WI38 (cell line): ENCODE measurements around the gene STK39.

Experiments
- H3K4me3 ChIP-seq: 2 replicates; pipeline ENCODE4 v1.5.1; 2011; ENCODE audit warnings: low read depth, mild to moderate bottlenecking, control low read depth, low read length
- TF ChIP-seq, protein P1 (sequence below): IDR thresholded peaks from 2 replicates; pipeline ENCODE4 v1.5.1; 2012; ENCODE audit warnings: low read depth, mild to moderate bottlenecking, control low read depth, low read length

The STK39 gene

DNA sequence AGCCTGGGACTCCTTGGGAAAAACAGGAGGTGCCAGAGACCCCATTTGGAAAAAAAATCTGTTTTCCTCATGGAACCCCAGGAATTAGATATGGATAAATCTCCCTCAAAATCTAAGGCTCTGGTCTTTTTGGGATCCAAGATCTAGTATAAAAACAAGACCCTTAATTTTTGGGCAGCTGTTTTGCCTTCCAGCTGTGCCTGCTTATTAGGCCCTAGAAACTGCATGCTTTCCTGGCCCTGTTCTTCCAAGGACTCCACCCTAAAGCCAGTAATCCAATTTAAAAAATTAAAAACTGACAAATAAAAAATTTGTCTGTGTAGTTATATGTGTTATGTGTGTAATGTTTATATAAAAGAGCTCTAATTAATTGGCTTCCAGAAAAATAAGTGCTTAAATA, 274.6 kb downstream of the STK39 start:
- H3K4me3 ChIP-seq: no peak overlapping the region
- TF ChIP-seq, protein P1, sequence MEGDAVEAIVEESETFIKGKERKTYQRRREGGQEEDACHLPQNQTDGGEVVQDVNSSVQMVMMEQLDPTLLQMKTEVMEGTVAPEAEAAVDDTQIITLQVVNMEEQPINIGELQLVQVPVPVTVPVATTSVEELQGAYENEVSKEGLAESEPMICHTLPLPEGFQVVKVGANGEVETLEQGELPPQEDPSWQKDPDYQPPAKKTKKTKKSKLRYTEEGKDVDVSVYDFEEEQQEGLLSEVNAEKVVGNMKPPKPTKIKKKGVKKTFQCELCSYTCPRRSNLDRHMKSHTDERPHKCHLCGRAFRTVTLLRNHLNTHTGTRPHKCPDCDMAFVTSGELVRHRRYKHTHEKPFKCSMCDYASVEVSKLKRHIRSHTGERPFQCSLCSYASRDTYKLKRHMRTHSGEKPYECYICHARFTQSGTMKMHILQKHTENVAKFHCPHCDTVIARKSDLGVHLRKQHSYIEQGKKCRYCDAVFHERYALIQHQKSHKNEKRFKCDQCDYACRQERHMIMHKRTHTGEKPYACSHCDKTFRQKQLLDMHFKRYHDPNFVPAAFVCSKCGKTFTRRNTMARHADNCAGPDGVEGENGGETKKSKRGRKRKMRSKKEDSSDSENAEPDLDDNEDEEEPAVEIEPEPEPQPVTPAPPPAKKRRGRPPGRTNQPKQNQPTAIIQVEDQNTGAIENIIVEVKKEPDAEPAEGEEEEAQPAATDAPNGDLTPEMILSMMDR: no peak

- TF ChIP-seq, protein P1: no peak
These were observed 275.4 kb downstream of the STK39 start for GRCh38 chr2:167972020-167972419.

DNA sequence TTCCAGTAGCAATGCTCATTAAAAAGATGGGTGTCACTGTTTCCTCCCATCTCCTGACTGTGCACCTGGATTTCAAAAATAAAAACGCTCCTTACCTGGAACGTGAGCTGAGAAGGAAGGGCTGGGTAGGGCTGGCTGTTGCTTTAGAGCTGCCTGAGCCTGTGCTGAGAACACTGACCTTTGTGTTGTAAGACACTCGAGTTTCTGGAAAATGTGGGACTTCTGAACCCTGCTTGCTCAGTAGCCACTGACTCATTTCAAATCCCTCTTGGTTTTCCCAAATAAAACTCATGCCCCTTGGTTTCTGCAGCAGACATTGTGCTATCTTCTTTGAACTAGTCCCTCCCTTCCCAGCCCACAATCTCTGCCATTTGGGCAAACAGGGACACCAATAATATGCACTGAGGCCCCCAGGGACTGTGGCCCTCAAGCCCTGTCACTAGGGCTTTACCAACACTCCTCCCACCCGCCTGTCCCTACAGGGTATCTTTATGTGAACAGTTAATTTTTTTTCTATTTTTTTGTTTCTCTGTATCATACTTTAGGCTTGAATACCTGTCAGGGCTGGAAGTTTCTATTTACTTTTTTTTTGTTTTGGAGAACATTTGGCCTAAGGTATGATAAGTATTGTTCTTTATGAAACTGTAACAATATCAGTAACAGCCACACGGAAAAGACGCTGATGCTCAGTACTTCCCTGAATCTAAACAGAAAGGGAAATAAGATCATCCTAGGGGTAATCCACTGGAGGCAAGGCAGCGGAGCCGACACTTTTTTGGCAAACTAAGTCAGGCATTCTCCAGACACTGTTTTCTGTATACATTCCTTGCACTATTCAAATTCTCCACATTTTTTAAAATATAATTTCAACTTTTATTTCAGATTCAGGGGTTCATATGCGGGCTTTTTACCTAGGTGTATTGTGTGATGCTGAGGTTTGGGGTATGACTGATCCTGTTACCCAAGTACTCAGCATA, 280.2 kb downstream of the STK39 start:
- no peak overlapping the region for H3K4me3 ChIP-seq
- TF ChIP-seq, protein P1: no peak

More at GRCh38 chr2:167972020-167972419, 275.4 kb downstream of the STK39 start:
- H3K4me3 ChIP-seq: no peak overlapping the region

DNA sequence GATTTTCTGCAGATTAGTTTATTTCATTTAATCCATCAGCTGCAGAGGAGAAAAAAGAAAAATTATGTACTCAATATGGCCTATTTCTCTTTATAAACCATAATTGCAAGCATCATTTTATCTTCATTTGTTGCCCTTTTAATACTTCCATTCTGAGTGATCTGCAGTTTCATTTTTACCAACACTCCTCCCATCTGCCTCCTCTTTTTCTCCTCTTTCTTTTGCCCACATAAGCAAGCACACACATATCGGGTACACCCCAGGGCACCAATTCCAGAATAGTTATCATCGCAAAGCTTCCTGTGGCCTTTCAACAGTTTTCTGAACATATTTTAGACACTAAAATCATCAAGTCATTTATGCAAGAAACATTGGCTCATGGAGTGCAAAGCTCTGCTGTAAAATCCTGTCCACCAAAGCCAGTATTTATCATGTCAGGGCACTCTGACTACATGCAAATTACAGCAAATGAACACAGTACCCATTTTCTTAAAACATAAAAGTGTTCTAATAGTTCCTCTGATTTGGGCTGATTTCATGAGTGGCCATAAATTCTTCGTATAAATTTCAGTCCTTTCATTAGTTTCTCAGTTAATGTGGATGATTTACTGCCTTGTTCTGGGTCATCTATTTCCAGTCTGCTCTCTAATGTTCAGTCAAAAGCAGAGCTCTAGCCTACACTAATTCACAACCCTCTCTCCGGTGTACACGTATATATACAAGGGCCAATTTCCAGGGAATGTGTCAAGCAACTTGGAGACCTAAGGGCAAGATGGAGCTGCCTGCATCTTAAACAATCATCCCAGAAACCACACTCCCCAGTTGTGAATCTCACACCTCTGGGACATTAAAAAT, 281.3 kb downstream of the STK39 start:
- TF ChIP-seq, protein P1: no peak
- H3K4me3 ChIP-seq: no peak overlapping the region

DNA sequence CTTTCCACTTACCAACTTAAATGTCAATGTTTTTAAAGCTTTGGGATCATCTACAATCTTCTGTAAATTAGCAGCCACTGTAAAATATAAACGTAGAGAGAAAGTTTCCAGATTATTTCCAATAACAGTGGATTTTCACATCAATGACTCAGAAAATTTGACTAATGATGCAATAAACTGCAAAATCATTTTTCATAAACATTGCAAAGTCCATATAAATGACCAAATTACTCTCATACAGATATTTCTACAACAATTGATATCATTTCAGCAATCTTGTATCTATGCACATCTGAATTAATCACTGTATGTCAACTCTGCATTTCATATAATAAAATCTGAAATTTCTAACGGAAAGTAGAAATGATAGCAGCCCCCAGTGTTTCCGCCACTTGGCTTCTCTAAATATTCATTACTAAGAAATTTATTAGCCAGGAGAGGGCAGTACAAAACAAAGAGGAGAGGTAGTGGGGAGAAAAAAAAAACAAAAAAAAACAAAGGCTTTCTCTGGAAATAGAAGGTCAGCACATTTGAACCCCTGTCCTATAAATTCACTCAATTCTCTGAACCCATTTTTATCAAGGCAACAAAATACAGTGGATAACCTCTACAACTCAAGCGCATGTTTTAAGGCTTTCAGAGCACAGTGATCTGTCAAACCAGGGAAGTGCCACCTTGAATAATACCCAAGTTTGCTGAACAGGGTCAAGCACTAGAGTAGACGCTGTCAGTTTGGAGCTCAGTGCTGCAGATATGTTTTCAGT, 282.6 kb downstream of the STK39 start:
- H3K4me3 ChIP-seq: no peak overlapping the region
- TF ChIP-seq, protein P1: 0 out of 2 replicates have a peak, but pooled peaks have one; percentile 9

GRCh38 chr2:167963899-167964649, 283.3 kb downstream of the STK39 start:
- no peak overlapping the region for H3K4me3 ChIP-seq
- TF ChIP-seq, protein P1: no peak
